Activated gamma-delta T cell (primary cell): ENCODE results near the gene SP140L.
"Not testable (repeated sequence)": the region's sequence is repeated elsewhere in the genome, so short reads cannot be mapped to it uniquely, and the experiment has no call there.

Experiments used
- DNase-seq: peaks from one replicate; lab custom pipeline; 2025; lab: John Stamatoyannopoulos, UW

Gene SP140L

DNA sequence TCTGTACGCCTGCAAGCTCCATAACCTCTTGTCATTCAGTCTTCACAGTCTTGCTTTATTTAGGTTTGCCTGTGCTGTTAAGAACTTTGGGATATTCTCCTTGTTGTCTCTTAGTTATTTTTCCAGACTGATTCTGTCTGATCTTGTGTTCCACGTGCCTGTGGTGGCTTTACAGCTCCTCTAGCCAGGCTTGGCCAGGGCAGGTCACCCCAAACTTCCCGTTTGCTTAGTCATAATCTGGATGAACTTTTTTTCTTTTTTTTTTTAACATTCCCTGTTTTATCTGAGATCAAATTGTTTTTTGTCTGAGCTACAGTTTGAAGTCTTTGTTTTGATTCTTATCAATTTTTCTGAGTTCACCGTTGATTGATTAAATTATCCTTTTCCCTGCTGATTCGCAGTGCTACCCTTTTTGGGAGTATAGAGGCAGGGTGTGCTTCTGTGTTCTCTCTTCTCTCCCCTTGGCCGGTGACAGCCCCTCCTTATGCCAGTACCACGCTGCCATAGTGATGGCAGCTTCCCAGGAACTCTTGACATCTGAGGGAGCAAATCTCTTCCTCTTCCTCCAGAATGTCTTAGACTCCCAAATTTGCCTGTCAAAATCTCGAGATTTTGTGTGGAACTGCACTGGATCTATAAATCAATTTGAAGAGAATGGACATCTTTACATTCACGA lies 91.5 kb downstream of the SP140L start:
- no peak for DNase-seq

DNA sequence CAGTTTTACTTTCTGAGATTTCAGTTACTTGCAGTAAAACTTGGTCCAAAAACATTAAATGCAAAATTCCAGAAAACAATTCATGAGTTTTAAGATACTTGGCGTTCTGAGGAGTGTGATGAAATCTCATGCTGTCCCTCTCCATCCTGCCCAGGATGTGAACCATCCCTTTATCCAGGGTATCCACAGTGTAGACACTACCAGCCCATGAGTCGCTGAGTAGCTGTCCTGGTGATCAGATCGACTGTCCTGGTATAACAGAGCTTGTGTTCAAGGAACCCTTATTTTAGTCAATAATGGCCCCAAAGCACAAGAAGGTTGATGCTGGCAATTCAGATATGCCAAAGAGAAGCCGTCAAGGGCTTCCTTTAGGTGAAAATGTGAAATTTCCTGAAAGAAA lies 92.2 kb downstream of the SP140L start:
- DNase-seq: no peak

DNA sequence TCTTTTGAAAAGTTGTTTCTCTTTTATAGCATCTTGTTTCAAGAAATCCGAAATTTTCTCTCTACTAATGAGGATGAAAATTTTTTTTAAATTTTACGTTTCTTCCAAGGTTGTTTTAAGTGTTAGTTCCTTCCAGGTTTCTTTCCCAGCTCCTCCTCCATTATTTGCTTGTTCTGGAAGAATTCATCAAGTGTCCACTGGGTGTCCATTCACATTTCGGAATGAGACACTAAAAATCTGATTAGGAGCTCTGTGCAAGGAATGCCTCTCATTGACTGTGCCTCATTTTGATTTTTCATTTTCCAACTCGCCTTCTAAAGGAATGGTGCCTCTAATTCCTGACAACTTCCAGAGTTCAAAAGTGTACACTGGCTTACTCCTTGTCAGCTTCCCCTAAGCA lies 95.2 kb downstream of the SP140L start:
- DNase-seq: no peak

DNA sequence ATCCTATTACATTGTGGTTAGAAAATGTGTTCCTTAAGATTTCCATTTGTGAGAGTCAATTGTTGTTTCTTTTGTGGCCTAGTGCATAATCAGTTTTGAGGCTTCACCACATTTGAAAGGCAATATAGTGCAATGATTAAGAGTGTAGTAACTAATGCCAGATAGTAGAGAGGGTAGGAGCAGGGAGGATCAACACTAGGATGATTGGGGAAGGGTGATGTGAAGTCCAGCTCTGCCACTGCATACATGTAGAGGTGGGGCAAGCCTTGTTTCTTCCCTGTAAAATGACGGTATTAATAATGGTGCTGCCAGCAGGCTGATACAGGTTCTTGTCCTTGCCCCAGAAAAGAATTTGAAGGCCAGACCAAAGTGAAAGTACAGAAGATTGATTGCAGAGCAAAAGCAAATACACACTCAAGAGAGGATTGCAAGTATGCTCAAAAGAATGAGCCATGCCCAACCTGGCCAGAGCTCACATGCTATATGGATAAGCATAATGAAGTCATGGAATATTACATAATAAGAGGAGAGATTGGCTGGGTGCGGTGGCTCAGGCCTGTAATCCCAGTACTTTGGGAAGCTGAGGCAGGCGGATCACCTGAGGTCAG lies 97.0 kb downstream of the SP140L start:
- no peak for DNase-seq

DNA sequence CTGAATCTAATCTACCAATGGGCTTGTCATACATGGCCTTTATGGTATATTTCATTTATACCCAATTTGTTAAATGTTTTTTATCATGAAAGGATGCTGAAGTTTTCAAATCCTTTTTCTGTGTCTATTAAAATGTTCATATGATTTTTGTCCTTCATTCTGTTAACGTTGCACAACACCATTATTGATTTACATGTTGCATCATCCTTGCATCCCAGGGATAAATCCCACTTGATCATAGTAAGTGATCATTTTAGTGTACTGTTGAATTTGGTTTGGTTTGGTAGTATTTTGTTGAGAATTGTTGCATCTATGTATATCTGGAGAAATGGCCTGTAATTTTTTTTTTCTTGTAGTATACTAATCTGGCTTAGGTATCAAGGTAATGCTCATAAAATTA lies 98.4 kb downstream of the SP140L start:
- DNase-seq: no peak

DNA sequence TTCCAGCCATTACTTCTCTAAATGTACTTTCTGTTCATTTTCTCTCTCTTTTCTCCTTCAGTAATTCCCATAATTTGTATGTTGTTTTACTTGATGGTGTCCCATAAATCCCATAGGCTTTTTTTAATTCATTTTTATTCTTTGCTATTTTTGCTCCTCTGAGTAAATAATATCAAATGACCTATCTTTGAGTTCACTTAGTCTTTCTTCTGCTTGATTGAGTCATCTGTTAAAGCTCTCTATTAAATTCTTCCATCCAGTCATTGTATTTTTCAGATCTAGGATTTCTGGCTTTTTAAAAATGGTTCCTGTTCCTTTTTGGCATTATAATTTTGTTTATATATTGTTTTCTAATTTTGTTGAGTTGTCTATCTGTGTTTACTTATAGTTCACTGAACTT lies 102.5 kb downstream of the SP140L start:
- DNase-seq: no peak

DNA sequence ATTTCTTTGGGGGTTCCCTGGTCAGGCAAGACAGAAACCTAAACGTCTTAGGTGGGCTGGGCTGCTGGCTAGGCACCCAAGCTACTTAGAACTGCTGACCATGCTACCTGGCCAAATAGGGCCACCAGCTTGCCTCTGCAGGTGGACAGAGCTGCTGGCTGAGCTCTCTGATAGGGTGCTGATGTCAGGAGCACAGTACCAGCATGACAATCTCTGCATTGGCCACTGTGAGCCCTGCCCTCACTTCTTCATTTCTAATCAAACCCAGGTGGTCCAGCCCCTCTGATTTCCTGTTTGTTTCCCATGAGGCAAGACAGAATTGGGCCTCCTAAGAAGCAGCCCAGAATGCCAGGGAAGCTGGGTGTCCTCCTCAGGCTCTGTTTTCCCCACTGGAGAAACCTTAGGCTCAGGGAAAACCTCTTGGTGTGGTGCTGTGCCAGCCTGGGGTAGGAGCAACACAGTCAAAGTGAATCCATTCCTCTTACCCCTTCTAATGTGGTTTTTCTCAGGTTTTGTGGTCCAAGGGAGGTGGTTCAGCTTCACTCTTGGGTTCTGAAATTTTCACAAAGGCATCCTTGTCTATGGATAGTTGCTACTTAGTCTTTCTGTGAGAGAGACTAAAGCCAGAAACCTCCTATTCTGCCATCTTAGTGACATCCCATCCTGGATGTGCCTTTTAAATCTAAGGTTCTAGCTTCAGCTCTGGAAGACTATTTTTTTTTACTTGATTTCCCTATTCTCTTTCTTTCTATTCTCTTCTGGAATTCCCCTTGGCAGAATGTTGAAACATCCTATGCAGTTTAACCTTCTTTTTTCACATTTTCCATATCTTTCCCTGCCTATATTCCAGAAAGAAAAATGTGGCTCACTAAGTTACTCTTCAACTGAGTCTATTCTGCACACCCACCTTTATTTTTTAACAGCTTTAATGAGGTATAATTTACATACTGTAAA lies 104.2 kb downstream of the SP140L start:
- DNase-seq: no peak

DNA sequence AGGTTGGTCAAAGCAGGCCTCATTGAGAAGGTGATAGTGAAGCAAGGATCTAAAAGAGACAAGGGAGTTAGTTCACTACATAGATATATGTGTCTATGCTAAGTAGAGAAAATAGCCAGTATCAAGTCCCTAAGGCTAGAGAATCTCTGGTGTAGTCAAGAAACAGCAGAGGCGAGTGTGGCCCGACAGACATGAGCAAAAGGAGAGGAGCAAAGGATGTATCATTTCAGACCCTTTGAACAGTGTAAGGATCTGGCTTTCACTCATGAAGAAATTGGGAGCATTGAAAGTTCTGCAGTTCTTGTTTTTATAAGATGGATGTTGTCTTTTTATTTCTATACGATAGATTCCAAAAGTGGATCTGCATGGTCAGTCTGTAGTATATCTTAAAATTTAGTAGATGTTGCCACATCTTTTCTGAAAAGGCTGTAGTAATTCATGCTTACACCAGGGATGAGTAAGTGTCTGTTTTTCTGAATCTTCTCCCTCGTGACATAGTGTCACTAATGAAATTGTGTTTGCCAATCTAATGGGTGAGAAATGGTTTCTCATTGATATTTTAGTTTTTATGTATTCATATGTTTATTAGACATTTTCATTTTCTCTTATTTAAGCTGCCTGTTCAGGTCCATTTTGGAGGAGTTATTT lies 107.8 kb downstream of the SP140L start:
- DNase-seq: no peak

DNA sequence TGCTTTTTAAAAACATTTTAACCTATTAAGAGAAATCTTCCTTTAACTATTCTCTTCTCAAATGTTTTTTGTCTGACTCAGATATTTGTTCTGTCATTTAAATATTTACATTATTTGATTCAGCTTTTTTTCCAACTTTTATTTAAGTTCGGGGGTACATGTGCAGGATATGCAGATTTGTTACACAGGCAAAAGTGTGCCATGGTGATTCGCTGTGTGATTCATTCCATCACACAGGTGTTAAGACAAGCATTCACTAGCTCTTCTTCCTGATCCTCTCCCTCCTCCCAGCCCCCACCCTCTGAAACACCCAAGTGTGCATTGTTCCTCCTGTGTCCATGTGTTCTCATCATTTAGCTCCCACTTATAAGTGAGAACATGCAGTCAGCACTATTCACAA lies 108.4 kb downstream of the SP140L start:
- no peak for DNase-seq

DNA sequence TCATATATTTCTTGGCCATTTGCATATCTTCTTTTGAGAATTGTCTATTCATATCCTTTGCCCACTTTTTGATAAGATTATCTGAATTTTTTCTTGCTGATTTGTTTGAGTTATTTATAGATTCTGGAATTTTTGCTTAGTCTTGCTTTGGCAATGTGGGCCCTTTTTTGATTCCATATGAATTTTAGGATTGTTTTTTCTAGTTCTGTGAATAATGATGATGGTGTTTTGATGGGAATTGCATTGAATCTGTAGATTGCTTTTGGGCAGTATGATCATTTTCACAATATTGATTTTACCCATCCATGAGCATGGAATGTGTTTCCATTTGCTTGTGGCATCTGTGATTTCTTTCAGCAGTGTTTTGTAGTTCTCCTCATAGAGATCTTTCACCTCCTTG lies 112.1 kb downstream of the SP140L start:
- DNase-seq: not testable (repeated sequence)

DNA sequence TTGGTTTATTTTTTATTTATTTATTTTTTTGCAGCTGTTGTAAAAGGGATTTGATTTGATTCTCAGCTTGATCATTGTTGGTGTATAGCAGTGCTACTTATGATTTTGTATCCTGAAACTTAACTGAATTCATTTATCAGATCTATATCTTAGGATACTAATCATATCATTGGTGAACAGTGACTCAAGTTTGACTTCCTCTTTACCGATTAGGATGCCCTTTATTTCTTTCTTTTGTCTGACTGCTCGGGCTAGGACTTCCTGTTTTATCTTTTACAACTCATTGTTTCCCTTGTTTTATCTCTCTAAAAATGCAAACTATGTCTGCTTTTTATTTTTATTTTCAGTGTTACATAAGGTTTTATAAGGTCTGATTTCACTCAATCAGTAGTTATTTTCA lies 112.6 kb downstream of the SP140L start:
- DNase-seq: no peak

DNA sequence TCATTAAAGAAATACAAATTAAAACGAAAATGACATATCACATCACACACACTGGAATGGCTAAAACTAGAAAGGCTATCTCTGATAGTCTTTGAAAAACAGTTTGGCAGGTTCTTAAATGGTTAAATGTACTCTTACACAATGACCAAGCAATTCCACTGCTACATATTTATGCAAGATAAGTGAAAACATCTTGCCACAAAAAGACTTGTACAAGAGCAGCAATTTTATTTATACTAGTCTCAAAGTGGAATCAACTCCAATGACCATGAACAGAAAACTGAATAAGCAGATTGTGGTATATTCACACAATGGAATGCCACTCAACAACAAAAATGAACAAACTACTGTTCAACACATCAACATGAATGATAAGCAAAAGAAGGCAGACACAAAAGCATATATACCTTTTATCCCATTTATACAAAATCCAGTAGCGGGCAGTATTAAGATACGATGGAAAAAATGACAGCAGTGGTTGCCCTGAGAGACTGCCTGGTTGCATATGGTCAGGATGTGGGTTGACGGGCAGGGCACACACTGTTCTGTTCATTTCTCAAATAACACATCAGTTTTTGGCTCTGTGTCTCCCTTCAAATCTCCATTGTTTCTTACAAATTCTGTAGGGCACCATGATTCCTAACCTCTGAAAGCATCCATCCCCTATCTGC lies 114.4 kb downstream of the SP140L start:
- no peak for DNase-seq

DNA sequence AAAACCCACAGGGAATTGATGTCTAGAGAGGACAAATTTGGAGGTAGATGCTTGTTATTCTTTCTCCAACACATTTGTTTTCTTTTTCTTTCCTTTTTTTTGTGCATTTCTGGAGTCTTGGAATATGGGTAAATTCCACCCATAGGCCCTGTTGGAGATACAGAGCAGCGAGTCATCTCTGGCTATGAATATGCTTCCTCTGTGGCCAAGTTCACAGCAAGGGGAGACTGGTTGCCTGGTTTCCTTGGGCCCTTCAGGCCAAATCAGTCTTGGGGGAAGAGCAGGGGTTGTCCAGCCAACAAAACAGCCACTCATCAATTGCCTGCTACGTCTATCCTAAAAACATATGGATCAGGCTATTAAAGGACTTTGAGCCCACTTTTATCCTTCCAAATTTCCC lies 116.5 kb downstream of the SP140L start:
- no peak for DNase-seq

DNA sequence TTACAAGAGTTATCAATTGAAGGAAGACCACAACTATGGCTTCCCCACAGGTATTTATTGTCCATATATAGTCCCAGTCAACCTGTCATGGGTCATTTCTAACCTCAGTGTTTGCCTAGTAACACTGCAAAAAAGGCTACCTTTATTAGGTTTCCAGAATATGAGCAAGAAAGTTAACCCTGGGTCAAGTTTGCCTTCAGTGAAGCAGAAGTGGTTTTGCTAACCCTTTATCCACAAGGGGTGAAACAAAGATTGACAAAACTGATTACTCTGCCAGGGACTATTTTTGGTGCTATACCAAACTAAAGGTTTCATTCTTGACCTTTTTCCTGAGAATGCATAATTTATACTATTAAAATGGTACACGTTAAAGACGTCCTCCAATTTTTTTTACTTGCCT lies 117.8 kb downstream of the SP140L start:
- DNase-seq: no peak

DNA sequence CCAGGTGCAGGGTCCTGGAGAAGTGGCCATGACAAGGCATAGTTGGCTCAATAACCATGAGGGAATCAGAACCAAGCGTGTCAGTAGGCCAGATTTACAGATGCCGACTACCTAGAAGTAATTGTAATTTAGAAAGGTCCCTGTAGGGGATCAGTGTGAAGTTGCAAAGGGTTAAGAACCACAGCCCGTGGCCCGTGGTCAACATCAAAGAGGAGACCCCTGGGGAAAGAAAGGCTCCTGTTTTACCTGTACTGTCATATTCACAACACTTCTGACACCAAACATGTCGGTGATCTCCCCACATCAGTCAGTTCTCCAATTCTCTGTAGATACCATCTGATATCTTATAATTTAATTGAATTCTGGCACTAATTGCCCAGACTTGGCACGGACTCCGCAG lies 120.0 kb downstream of the SP140L start:
- no peak for DNase-seq

DNA sequence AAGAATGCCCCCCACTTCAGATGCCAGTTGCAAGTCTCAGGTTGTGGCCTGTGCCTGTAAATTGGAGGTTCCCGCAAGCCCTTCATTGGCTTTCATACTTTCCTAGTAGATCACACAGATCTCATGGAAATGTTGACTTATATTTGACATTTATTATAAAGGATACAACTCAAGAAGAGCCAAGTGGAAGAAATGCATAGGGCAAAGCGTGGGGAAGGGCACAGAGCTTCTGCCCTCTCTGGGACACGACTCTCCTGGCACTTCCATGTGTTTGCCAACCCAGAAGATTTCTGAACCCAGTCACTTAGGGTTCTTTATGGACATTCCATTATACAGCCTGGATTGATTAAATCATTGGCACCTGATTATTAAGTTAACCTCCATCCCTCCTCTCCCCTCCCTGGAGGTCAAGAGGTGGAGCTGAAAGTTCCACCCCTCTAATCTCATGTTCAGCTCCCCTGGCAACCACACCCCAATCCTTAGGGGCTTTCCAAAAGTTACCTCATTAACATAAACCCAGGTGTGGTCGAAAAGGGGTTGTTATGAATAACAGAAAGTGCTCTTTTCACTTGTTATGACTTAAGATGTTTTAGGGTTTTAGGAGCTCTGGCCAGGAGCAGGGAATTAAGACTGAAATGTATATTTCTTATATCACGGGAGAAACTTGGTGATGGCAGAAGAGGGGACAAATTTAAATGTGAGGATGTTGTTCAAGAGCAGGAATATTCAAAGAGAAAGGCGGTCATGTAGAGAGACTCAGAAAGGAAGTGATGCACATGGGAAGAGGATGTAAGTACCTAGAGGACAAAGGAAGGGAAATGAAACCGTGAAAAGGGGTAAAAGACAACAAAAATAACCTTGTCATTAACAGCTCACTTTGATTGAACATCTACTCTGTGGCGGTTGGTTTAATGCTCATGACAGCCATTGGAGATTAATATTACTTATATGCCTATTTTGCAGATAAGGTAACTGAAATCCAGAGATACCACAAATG lies 120.8 kb downstream of the SP140L start:
- DNase-seq: no peak

DNA sequence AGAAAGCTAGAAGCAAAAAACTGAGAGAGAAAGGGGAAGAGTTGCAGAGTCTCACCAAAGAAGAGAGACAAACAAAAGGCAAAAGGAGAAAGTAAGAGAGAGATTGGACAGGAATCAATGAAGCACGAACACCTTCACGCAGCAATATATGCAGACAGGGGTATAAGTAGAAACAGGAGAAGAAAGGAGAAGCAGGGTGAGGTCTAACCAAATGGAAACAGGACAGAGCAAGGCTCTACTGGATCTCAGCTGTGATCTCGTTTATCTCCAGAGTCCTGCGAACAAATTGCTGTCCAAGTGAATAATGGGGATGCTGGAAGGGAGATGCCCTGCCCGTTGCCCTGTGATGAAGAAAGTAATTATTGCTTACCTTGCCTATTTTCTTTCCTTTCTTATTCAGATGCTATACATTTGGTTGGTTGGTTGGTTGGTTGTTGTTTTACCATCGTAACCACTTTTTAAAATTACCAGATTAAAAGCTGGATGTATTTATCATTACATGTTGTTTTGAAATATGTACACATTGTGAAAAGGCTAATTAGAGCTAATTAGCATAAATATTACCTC lies 123.0 kb downstream of the SP140L start:
- no peak for DNase-seq

DNA sequence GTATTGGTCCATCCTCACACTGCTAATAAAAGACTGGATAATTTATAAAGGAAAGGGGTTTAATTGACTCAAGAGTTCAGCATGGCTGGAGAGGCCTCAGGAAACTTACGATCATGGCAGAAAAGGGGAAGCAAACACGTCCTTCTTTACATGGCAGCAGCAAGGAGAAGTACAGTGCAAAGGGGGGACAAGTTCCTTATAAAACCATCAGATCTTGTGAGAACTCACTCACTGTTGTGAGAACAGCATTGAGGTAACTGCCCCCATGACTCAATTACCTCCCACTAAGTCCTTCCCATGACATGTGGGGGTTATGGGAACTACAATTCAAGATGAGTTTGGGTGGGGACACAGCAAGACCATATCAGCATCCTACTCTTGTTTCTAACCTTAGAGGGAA lies 126.0 kb downstream of the SP140L start:
- no peak for DNase-seq
